Endothelial cell of umbilical vein (primary cell): ENCODE results near the gene TUBB4A. TPM values are rescaled to one million over a fixed set of nuclear protein-coding genes. Genes with fewer than 3 reads are reported as not detected.

Source experiments
- BruUV-seq: library from RNA; stranded (reverse); fragments of 400-500 nt; replicated peaks from 2 replicates; lab custom pipeline; 2021; lab: Mats Ljungman, UMichigan
- CTCF ChIA-PET: fragments of 300-600, 350-600 bp; sonication (Branson Sonifier 250); formaldehyde crosslinking; loops from one replicate; lab custom pipeline; 2021; ENCODE audit warnings: antibody characterized with exemption, inconsistent platforms; lab: Charles Lee
- POLR2A ChIA-PET: fragments of 300-600, 350-600 bp; sonication (Branson Sonifier 250); formaldehyde crosslinking; loops from one replicate; lab custom pipeline; 2021; ENCODE audit warnings: antibody characterized with exemption, inconsistent platforms; lab: Charles Lee
- DNase-seq: peaks from one replicate; pipeline ENCODE4 v3.0.0-alpha.2; 2011; ENCODE audit warnings: low read depth, low spot score
- FAIRE-seq: peaks from 2 replicates; lab custom pipeline; 2011; peaks lifted over from hg19 to GRCh38; lab: Jason Lieb, UNC
- H2AFZ ChIP-seq: 2 replicates; pipeline ENCODE4 v1.6.0; 2012; ENCODE audit warnings: low read depth, low read length, control low read depth, inconsistent platforms
- H3K27ac ChIP-seq: 2 replicates; pipeline ENCODE4 v1.5.1; 2011; ENCODE audit warnings: low read depth, mild to moderate bottlenecking, control low read depth, low read length, moderate library complexity; ENCODE audit not compliant: insufficient read depth
- H3K27me3 ChIP-seq, 2 experiments: 2 replicates each; pipeline versions ENCODE4 v1.6.0 to v1.6.1; 2011; ENCODE audit warnings: low read length in 2 of 2, mixed read lengths in 1 of 2; ENCODE audit not compliant: control insufficient read depth in 2 of 2, insufficient read depth in 2 of 2
- H3K36me3 ChIP-seq, 2 experiments: 2 replicates in 1 of 2; 3 replicates in 1 of 2; pipeline ENCODE4 v1.5.1; 2011; ENCODE audit warnings: low read length in 2 of 2, mild to moderate bottlenecking in 1 of 2, moderate library complexity in 1 of 2; ENCODE audit not compliant: control insufficient read depth in 2 of 2, insufficient read depth in 2 of 2; ENCODE audit errors: extremely low read depth in 1 of 2
- H3K4me1 ChIP-seq: 3 replicates; pipeline ENCODE4 v1.5.1; 2011; ENCODE audit warnings: mild to moderate bottlenecking, low read length; ENCODE audit not compliant: control insufficient read depth, insufficient read depth; ENCODE audit errors: extremely low read depth
- H3K4me2 ChIP-seq: 2 replicates; pipeline ENCODE4 v1.6.1; 2011; ENCODE audit warnings: low read length, control low read depth, mixed read lengths; ENCODE audit not compliant: insufficient read depth
- H3K4me3 ChIP-seq, 3 experiments: fragments of 200-600 bp in 1 of 3; sonication (generic), shearing (Covaris generic) in 1 of 3; replicated peaks in 1 of 3; 2 replicates each; pipeline ENCODE4 v1.5.1; 2011 to 2016; ENCODE audit warnings: control low read depth in 3 of 3, low read length in 3 of 3, mild to moderate bottlenecking in 2 of 3, inconsistent platforms in 1 of 3, low read depth in 1 of 3, moderate library complexity in 1 of 3; ENCODE audit not compliant: insufficient read depth in 1 of 3
- H3K79me2 ChIP-seq: 2 replicates; pipeline ENCODE4 v1.6.0; 2012; ENCODE audit warnings: low read length, inconsistent platforms; ENCODE audit not compliant: control insufficient read depth, insufficient read depth
- H3K9ac ChIP-seq: replicated peaks from 2 replicates; pipeline ENCODE3; 2011; ENCODE audit warnings: low read length, control low read depth; ENCODE audit not compliant: insufficient read depth; ENCODE audit errors: extremely low read depth
- H3K9me1 ChIP-seq: replicated peaks from 3 replicates; pipeline ENCODE4 v1.6.0; 2011; ENCODE audit warnings: mild to moderate bottlenecking, low read length; ENCODE audit not compliant: control insufficient read depth, insufficient read depth; ENCODE audit errors: extremely low read depth
- H3K9me3 ChIP-seq: replicated peaks from 2 replicates; pipeline ENCODE4 v1.5.1; 2012; ENCODE audit warnings: low read length, inconsistent platforms; ENCODE audit not compliant: control insufficient read depth, insufficient read depth
- H4K20me1 ChIP-seq: replicated peaks from 2 replicates; pipeline ENCODE3; 2011; ENCODE audit warnings: mild to moderate bottlenecking, low read length; ENCODE audit not compliant: control insufficient read depth, insufficient read depth; ENCODE audit errors: extremely low read depth
- POLR2AphosphoS5 ChIP-seq: IDR thresholded peaks from 2 replicates; pipeline ENCODE4 v1.6.1; 2012; ENCODE audit warnings: low read depth, mild to moderate bottlenecking, control low read depth, low read length, moderate library complexity; ENCODE audit not compliant: insufficient read depth
- dilution Hi-C: fragments of 300-500 bp; cut with MboI; formaldehyde crosslinking; loops from one replicate; pipeline ENCODE4 v1.15.0; 2019; ENCODE audit warnings: low sequenced_read_pairs; ENCODE audit not compliant: extremely low pct_ligation_motif_present
- intact Hi-C: fragments of 100-400 bp; cut with micrococcal nuclease; formaldehyde crosslinking; loops from one replicate; pipeline ENCODE4 v1.10.0; 2022
- polyA plus RNA-seq, 4 experiments: library from polyadenylated mRNA; depleted of rRNA in 3 of 4; stranded (reverse) in 3 of 4; unstranded in 1 of 4; fragments of >200 nt; gene quantifications; 2 replicates each; pipeline versions ENCODE4 v1.2.1 to v1.2.3, GENCODE V29; 2011 to 2012; ENCODE audit warnings: missing spikeins in 1 of 4
- total RNA-seq: library from RNA; stranded (reverse); gene quantifications from 2 replicates; pipeline ENCODE4 v1.2.3, GENCODE V29; 2021
- TF ChIP-seq, protein P1 (sequence below), 2 donors: IDR thresholded peaks; 1 replicate in 1 of 2; 2 replicates in 1 of 2; pipeline ENCODE4 v1.5.1; 2011; ENCODE audit warnings: low read length in 2 of 2, mild to moderate bottlenecking in 2 of 2, moderate library complexity in 2 of 2, control low read depth in 1 of 2, inconsistent platforms in 1 of 2, low read depth in 1 of 2; ENCODE audit not compliant: insufficient read depth in 1 of 2; ENCODE audit errors: extremely low read depth in 1 of 2

Gene TUBB4A
- total and polyA plus RNA-seq, 2 donors (not counting 3 experiments of a cell fraction or from before 2014, with no cell fraction given) = not detected

DNA sequence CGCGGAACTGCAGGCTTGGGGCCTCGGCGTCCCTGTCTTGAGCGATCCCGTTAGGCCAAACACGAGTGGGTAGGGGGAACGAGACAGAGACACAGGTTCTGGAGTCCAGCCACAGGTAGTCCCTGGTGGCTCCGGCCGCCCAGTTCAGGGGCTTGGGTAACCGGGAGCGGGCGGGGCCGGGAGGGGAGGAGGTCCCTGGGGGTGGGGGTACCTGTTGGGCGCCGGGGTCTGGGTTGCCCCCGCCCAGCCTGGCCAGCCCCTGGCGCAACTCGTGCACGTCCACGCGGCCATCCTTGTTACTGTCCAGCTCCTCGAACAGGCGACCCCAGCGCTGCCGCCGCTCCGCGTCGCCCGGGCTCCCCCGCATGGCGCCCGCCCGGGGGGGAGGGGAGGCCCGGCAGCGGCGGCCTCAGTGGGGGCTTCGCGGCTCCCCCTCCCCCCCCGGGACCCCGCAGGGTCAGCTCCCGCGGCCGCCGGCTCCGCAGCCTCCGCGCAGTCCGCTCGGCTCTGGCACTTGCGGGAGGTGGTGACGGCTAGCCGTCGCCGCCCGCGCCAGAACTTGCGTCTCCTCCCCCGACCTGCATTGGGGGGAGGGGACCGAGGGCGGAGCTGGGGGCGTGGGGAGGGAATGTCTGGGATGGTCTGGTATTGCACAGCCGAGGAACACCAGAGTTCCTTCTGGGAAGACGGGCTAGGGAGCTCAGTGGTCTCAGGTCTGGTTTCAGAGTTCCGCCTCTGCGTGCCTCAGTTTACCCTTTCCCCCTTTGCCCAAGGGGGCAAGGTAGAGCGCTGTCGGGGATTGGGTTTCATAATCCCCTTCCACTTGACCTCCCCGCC lies 42.6 kb downstream of the TUBB4A start, which contains the start of gene SLC25A23:
Gene SLC25A23, minus strand, starts transcription at position 531 of the 837 bp plus-strand sequence. Its CDS starts 164 bp downstream, at position 367.
- FAIRE-seq (peak; percentile 69), DNase-seq (peak; percentile 75)
- dilution Hi-C loops (no loop called here), intact Hi-C loops (loop anchor here (1.0 to 5.0 kb wide), 2 partner anchors 34 to 403 kb away; no protein-coding TSS in a partner anchor)
- Histone ChIP-seq H3K4me2 (peak within 1 kb of the TSS; percentile 90), H3K4me1 (peaks cover 7% of the 10 kb centered on the region), H3K9me1 (no peaks in the 10 kb centered on the region), H3K36me3 (no peaks in the 10 kb centered on the region), H3K4me3 (peak within 1 kb of the TSS; percentile 54 to 72 (median 58)), H3K9ac (no peak within 1 kb of the TSS), H4K20me1 (no peaks in the 10 kb centered on the region), H2AFZ (peak within 1 kb of the TSS; percentile 98), H3K79me2 (no peaks in the 10 kb centered on the region), H3K27ac (no peak within 1 kb of the TSS), H3K27me3 (peaks cover 3 to 8% of the 10 kb centered on the region in 2 experiments), H3K9me3 (no peaks in the 10 kb centered on the region)
- TF ChIP-seq POLR2AphosphoS5 = peak; percentile 13
- TF ChIP-seq, protein P1, sequence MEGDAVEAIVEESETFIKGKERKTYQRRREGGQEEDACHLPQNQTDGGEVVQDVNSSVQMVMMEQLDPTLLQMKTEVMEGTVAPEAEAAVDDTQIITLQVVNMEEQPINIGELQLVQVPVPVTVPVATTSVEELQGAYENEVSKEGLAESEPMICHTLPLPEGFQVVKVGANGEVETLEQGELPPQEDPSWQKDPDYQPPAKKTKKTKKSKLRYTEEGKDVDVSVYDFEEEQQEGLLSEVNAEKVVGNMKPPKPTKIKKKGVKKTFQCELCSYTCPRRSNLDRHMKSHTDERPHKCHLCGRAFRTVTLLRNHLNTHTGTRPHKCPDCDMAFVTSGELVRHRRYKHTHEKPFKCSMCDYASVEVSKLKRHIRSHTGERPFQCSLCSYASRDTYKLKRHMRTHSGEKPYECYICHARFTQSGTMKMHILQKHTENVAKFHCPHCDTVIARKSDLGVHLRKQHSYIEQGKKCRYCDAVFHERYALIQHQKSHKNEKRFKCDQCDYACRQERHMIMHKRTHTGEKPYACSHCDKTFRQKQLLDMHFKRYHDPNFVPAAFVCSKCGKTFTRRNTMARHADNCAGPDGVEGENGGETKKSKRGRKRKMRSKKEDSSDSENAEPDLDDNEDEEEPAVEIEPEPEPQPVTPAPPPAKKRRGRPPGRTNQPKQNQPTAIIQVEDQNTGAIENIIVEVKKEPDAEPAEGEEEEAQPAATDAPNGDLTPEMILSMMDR (IDR thresholded peaks at IDR 0.05; ENCODE audit: extremely low read depth in 1 of 2, insufficient read depth in 1 of 2, low read depth in 1 of 2, low read length in 2 of 2) = no peak
- no TSS peak for BruUV-seq
- ChIA-PET CTCF (interaction anchor here (1.1 to 1.3 kb wide), 2 partner anchors 34 to 57 kb away, joined by 3 to 5 read pairs; partner anchors contain the start of gene KHSRP), POLR2A (no interaction called here)
